ENCODE results near the gene C1QB.

The C1QB gene

DNA sequence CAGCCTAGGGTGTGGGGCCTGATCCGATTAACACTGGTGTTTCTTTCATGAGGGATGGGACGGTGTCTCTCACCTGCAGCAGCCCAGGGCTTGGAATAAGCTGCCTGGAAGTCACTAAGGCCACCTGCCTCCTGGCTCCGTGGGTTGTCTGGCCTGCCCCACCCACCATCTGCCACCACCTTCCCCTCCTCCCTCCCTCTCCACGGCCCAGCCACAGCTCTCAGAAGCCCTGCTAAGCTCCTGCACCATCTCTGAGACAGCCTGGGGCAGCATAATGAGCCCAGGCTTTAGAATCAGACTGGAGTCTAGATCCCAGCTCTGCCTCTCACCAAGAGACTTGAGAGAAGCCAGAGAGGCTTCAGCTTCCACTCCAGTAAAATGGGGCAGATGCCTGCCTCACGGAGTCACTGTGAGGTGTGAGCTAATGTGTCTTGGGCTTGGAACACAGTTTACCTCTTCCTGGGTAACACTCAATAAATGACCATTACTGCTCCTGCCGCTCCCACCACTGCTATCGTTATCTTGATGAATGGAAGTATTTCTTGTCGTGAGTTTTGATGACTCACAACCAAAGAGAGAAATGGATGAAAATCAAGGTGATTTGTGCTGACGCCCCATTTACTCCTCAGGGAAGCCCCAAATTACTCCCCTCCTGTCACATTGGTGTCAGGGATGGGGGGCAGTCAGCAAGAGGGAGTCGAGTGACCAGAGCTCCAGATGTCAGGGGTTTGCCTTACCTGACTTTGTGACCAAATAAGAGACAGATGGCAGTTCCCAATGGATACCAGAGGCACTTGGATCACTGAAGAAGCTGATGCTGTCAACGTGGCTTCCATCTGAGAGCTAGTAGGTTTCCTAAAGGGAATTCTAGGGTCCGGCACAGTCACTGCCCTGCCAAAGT is 40.1 kb upstream of the C1QB start:
- TF ChIP-seq, protein P1, sequence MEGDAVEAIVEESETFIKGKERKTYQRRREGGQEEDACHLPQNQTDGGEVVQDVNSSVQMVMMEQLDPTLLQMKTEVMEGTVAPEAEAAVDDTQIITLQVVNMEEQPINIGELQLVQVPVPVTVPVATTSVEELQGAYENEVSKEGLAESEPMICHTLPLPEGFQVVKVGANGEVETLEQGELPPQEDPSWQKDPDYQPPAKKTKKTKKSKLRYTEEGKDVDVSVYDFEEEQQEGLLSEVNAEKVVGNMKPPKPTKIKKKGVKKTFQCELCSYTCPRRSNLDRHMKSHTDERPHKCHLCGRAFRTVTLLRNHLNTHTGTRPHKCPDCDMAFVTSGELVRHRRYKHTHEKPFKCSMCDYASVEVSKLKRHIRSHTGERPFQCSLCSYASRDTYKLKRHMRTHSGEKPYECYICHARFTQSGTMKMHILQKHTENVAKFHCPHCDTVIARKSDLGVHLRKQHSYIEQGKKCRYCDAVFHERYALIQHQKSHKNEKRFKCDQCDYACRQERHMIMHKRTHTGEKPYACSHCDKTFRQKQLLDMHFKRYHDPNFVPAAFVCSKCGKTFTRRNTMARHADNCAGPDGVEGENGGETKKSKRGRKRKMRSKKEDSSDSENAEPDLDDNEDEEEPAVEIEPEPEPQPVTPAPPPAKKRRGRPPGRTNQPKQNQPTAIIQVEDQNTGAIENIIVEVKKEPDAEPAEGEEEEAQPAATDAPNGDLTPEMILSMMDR (IDR thresholded peaks at IDR 0.05; ENCODE audit: control insufficient read depth, insufficient read depth, low read depth, low read length, missing control alignments) = no peak
- no peak overlapping the region for H3K4me3 ChIP-seq (ENCODE audit: control insufficient read depth, low read depth, low read length)
- no peak for DNase-seq (ENCODE audit: low read depth)

GRCh38 chr1:22613572-22613918 is 39.5 kb upstream of the C1QB start:
- H3K4me3 ChIP-seq (ENCODE audit: control insufficient read depth, low read depth, low read length) = no peak overlapping the region
- no peak for DNase-seq (ENCODE audit: low read depth)
- TF ChIP-seq, protein P1 (IDR thresholded peaks at IDR 0.05; ENCODE audit: control insufficient read depth, insufficient read depth, low read depth, low read length, missing control alignments) = no peak

DNA sequence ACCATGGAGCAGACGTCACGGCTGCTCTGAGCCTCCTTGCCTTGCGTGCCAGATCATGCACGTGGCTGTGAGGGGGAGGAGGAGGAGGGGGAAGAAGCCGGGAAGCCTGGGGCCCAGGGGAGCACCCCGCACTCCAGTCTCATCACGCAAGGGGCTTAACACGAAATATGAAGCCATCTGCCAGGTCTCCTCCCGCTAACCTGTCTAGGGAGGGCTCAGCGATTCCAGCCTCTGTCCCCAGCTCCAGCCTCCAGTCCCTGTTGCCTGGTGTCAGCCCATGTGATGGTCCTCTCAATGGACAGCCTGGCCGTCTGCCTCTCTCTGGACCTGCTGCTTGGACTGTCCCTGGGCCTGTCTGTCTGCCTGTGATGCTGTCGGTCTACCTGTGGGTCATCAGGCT is 39.1 kb upstream of the C1QB start:
- no peak for DNase-seq (ENCODE audit: low read depth)
- H3K4me3 ChIP-seq (ENCODE audit: control insufficient read depth, low read depth, low read length) = no peak overlapping the region
- TF ChIP-seq, protein P1 (IDR thresholded peaks at IDR 0.05; ENCODE audit: control insufficient read depth, insufficient read depth, low read depth, low read length, missing control alignments) = no peak

DNA sequence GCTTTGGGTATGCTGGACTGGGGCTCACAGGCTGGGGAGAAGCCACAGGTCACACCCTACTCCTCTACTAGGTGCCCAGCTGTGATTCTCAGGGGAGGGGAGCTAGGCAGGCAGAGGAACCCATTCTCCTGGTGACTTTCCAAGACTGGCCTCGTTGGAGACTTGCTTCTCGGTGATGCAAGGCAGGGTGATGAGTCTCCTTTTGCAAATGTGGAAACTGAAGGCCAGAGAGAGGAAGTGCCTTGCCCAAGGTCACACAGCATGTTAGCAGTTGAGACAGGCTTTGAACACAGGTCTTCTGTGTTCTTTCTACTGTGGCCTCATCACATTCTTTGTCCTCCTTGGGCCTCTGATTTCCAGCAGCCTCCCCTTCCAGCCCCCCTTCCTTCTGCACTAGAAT is 37.1 kb upstream of the C1QB start:
- H3K4me3 ChIP-seq (ENCODE audit: control insufficient read depth, low read depth, low read length) = no peak overlapping the region
- no peak for DNase-seq (ENCODE audit: low read depth)
- TF ChIP-seq, protein P1 (IDR thresholded peaks at IDR 0.05; ENCODE audit: control insufficient read depth, insufficient read depth, low read depth, low read length, missing control alignments) = no peak

DNA sequence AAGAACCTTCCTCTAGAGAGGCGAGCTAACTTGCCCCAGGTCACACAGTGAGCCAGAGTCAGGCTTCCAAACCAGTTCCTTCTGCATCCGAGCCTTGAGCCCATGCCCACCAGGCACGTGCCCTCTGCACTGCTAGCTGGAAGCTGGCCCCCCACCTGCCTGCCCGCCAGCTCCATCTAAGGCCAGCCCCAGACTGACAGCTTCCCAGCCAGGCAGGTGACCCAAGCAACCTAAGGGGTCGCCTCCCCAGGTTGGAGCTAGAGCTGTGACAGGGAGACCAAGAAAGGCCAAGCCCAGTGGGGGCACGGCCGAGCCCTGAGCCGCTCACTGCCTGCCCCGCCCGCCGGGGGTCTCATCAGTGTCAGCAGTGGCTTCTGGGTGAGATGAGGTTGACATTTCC is 36.5 kb upstream of the C1QB start:
- TF ChIP-seq, protein P1 (IDR thresholded peaks at IDR 0.05; ENCODE audit: control insufficient read depth, insufficient read depth, low read depth, low read length, missing control alignments) = no peak

GRCh38 chr1:22618056-22618455 is 35.0 kb upstream of the C1QB start:
- DNase-seq (ENCODE audit: low read depth) = no peak
- TF ChIP-seq, protein P1 (IDR thresholded peaks at IDR 0.05; ENCODE audit: control insufficient read depth, insufficient read depth, low read depth, low read length, missing control alignments) = no peak
- no peak overlapping the region for H3K4me3 ChIP-seq (ENCODE audit: control insufficient read depth, low read depth, low read length)

More for the DNA sequence above, 36.5 kb upstream of the C1QB start:
- H3K4me3 ChIP-seq (ENCODE audit: control insufficient read depth, low read depth, low read length) = no peak overlapping the region
- DNase-seq (ENCODE audit: low read depth) = no peak
